Suprapubic skin (tissue), 4 donors: ENCODE results near the gene TMEM54. TPM values are rescaled to one million over a fixed set of nuclear protein-coding genes. Genes with fewer than 3 reads are reported as not detected.

Experiments
- DNase-seq, 2 donors: peaks; one replicate each; pipeline ENCODE4 v3.0.0-alpha.2; 2019; ENCODE audit warnings: low spot score in 2 of 2
- H3K27ac ChIP-seq: fragments of 200-600 bp; sonication (generic); one replicate; pipeline ENCODE4 v1.5.1; 2019
- H3K27me3 ChIP-seq: fragments of 200-600 bp; sonication (generic); one replicate; pipeline ENCODE4 v1.5.1; 2019
- H3K36me3 ChIP-seq: fragments of 200-600 bp; sonication (generic); one replicate; pipeline ENCODE4 v1.5.1; 2019
- H3K4me1 ChIP-seq: fragments of 200-600 bp; sonication (generic); one replicate; pipeline ENCODE4 v1.5.1; 2019
- H3K4me3 ChIP-seq: fragments of 200-600 bp; sonication (generic); one replicate; pipeline ENCODE4 v1.5.1; 2019; ENCODE audit warnings: mild to moderate bottlenecking
- H3K9me3 ChIP-seq: fragments of 200-600 bp; sonication (generic); one replicate; pipeline ENCODE4 v1.5.1; 2019
- EP300 ChIP-seq: sonication (generic); formaldehyde crosslinking; IDR thresholded peaks from one replicate; pipeline ENCODE4 v1.6.1; 2017; ENCODE audit warnings: antibody characterized with exemption
- POLR2A ChIP-seq, 2 donors: fragments of 450-650 bp; IDR thresholded peaks; one replicate each; pipeline ENCODE4 v1.6.1; 2017; ENCODE audit warnings: antibody characterized with exemption in 2 of 2, mild to moderate bottlenecking in 2 of 2, moderate library complexity in 2 of 2
- POLR2AphosphoS5 ChIP-seq, 3 donors: sonication (generic); formaldehyde crosslinking; IDR thresholded peaks; one replicate each; pipeline ENCODE4 v1.6.1; 2017; ENCODE audit warnings: antibody characterized with exemption in 3 of 3
- WGBS: methylation state at CpG from one replicate; pipeline ENCODE4 v1.1.5; 2018; 5-methylcytosine and 5-hydroxymethylcytosine counted together
- total RNA-seq, 4 donors: library from RNA; depleted of rRNA; stranded (reverse); fragments of >200 nt; gene quantifications; one replicate each; pipeline ENCODE4 v1.1.0, GENCODE V29; 2016
- TF ChIP-seq, protein P1 (sequence below), 2 donors: fragments of 200-600 bp in 1 of 2; fragments of 450-650 bp in 1 of 2; sonication (generic) in 1 of 2; IDR thresholded peaks; one replicate each; pipeline ENCODE4 v1.5.1; 2016 to 2019; ENCODE audit warnings: antibody characterized with exemption in 2 of 2, mild to moderate bottlenecking in 1 of 2, moderate library complexity in 1 of 2

The TMEM54 gene
- total RNA-seq, 4 donors from 2014 or later: 61.9 to 283 (median 228) TPM

DNA sequence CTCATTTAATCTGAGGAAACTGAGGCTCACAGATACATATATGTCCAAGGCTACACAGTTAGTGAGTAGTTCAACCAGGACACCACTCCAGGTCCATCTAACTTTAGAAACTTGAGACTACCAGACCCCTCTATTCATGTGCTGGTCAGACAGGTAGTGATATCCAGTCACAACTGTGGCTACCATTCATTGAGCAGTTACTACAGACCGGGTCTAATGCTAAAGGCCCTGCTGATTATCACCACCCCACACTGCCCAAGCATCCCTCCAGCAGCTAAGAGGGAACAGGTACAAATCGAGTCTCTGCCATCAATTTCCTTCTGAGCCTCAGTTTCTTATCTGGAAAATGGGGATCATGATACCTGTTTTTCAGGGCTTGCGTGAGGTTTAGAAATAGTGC is 9.6 kb downstream of the TMEM54 start:
- 100% methylated on average over 3 of the region's 3 CpGs for WGBS
- Histone ChIP-seq H3K27me3 (peaks cover 32% of the 10 kb centered on the region), H3K27ac (no peak overlapping the region), H3K36me3 (no peaks in the 10 kb centered on the region), H3K4me1 (peaks cover 19% of the 10 kb centered on the region), H3K9me3 (no peaks in the 10 kb centered on the region), H3K4me3 (no peak overlapping the region)
- TF ChIP-seq POLR2AphosphoS5 (IDR thresholded peaks at IDR 0.05): no peak
- TF ChIP-seq, protein P1, sequence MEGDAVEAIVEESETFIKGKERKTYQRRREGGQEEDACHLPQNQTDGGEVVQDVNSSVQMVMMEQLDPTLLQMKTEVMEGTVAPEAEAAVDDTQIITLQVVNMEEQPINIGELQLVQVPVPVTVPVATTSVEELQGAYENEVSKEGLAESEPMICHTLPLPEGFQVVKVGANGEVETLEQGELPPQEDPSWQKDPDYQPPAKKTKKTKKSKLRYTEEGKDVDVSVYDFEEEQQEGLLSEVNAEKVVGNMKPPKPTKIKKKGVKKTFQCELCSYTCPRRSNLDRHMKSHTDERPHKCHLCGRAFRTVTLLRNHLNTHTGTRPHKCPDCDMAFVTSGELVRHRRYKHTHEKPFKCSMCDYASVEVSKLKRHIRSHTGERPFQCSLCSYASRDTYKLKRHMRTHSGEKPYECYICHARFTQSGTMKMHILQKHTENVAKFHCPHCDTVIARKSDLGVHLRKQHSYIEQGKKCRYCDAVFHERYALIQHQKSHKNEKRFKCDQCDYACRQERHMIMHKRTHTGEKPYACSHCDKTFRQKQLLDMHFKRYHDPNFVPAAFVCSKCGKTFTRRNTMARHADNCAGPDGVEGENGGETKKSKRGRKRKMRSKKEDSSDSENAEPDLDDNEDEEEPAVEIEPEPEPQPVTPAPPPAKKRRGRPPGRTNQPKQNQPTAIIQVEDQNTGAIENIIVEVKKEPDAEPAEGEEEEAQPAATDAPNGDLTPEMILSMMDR (IDR thresholded peaks at IDR 0.05): no peak
- TF ChIP-seq POLR2A (IDR thresholded peaks at IDR 0.05): no peak
- TF ChIP-seq EP300: no peak
- no peak for DNase-seq

DNA sequence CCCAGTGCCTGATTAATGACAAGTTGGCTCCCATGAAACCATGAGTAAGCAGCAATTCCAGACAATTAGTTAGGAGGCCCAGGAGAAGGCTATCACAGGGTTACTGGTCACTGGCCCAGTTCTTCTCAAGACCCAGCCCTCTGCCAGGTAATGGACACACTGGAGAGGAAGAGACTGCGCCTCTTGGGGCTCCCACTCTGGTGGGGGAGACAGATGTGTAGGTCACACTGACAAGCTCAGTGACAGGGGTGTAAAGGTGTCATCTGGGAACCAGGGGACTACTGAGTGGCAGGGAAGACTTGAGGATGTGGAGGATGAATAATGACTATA is 10.0 kb downstream of the TMEM54 start:
- Histone ChIP-seq H3K27me3 (peaks cover 37% of the 10 kb centered on the region), H3K27ac (no peak overlapping the region), H3K4me1 (peaks cover 23% of the 10 kb centered on the region), H3K36me3 (no peaks in the 10 kb centered on the region), H3K9me3 (no peaks in the 10 kb centered on the region), H3K4me3 (no peak overlapping the region)
- WGBS: 100% methylated on average over 1 of the region's 1 CpG
- DNase-seq: no peak
- TF ChIP-seq POLR2AphosphoS5 (IDR thresholded peaks at IDR 0.05): no peak
- TF ChIP-seq, protein P1 (IDR thresholded peaks at IDR 0.05): no peak
- TF ChIP-seq EP300: no peak
- TF ChIP-seq POLR2A (IDR thresholded peaks at IDR 0.05): no peak

DNA sequence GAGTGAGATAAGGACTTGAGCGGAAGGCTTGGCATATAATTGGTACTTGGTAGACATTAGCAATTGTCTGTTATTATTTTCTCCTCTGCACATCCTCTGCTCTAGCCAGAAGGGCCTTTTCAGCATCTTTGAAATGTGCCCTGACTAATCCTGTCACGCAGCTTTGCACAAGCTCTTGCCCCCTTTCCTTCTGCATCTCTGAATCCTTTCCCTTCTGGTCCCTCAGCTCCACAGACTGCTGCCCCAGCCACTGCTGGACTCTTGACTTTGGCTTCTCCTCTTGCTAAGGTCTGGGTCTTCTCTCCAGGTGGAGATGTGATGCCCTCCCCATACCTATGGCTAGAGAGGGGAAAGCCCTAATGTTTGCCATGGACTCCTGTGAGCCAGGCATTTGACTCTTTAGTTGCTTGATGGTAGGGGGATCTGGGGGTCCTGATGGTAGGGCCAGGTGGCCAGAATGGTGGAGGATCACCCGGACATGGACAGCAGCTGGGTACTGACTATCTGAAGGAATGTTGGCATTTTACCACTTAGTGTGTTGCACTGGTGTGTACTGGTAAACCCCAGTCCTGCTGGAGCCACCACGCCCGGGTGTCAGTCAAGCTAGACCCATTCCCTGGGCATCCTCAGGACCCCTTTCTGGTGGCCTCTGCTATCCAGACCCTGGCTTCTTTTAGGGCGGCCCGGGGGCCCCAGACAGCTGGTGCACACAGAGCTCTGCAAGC is 10.5 kb downstream of the TMEM54 start:
- H3K4me1 ChIP-seq: peaks cover 28% of the 10 kb centered on the region
- H3K9me3 ChIP-seq: no peaks in the 10 kb centered on the region
- TF ChIP-seq, protein P1 (IDR thresholded peaks at IDR 0.05): no peak
- H3K4me3 ChIP-seq: no peak overlapping the region
- DNase-seq: no peak
- WGBS: 98% methylated on average over 2 of the region's 7 CpGs
- no peaks in the 10 kb centered on the region for H3K36me3 ChIP-seq
- H3K27ac ChIP-seq: no peak overlapping the region
- peaks cover 42% of the 10 kb centered on the region for H3K27me3 ChIP-seq

DNA sequence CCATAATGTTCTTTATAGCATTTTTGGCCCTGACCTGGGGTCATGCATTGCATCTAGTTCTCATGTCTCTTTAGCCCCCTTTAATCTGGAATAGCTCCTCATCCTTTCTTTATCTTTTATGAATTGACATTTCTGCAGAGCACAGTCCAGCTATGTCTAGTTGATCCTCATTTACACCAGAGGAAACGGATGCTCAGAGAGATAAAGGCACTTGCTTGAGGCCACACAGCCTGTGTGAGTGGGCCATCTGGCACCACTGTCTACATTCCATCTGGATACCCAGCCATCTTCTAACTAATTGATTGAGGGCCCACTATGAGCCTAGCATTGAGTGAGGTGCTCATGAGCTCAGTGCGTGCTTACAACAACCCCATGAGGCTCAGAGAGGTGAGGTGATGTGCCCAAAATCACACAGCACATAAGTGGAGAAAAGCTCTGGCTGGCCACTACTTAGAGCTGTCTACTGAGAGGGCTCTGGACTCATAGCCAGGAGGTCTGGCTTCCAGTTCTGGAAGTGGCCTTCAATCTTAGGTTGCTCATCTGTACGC is 11.4 kb downstream of the TMEM54 start:
- Histone ChIP-seq H3K4me1 (peaks cover 30% of the 10 kb centered on the region), H3K27me3 (peaks cover 51% of the 10 kb centered on the region)
- WGBS: 86% methylated on average over 2 of the region's 3 CpGs

More for the DNA sequence above, 11.4 kb downstream of the TMEM54 start:
- Histone ChIP-seq H3K36me3 (no peaks in the 10 kb centered on the region), H3K9me3 (no peaks in the 10 kb centered on the region), H3K27ac (no peak overlapping the region), H3K4me3 (no peak overlapping the region)
- DNase-seq: no peak
- TF ChIP-seq, protein P1 (IDR thresholded peaks at IDR 0.05): no peak
- TF ChIP-seq POLR2AphosphoS5 (IDR thresholded peaks at IDR 0.05) (no peak), EP300 (no peak), POLR2A (IDR thresholded peaks at IDR 0.05) (no peak)
